GM03348 (cell line): ENCODE measurements around the gene SPDYE3.
"Not testable (repeated sequence)": the region's sequence is repeated elsewhere in the genome, so short reads cannot be mapped to it uniquely, and the experiment has no call there.

Experiments used
- DNase-seq: peaks from one replicate; pipeline ENCODE4 v3.0.0; 2012; ENCODE audit warnings: low spot score

Gene SPDYE3

GRCh38 chr7:100288258-100288657, 19.2 kb upstream of the SPDYE3 start:
- not testable (repeated sequence) for DNase-seq

- not testable (repeated sequence) for DNase-seq
Measured at GRCh38 chr7:100292162-100292561, 15.3 kb upstream of the SPDYE3 start.

- DNase-seq = not testable (repeated sequence)
Measured at GRCh38 chr7:100295269-100295668, 12.2 kb upstream of the SPDYE3 start.

- DNase-seq = not testable (repeated sequence)
Measured at GRCh38 chr7:100297852-100298631, 9.5 kb upstream of the SPDYE3 start.

GRCh38 chr7:100298632-100298895, 8.9 kb upstream of the SPDYE3 start:
- not testable (repeated sequence) for DNase-seq

- not testable (repeated sequence) for DNase-seq
Measured at GRCh38 chr7:100304526-100304925, 3.0 kb upstream of the SPDYE3 start.

GRCh38 chr7:100318329-100318728, 10.8 kb downstream of the SPDYE3 start:
- not testable (repeated sequence) for DNase-seq

- DNase-seq = not testable (repeated sequence)
Measured at GRCh38 chr7:100321648-100322047, 14.1 kb downstream of the SPDYE3 start.

- not testable (repeated sequence) for DNase-seq
Measured at GRCh38 chr7:100324194-100324593, 16.7 kb downstream of the SPDYE3 start.

- DNase-seq = not testable (repeated sequence)
Measured at GRCh38 chr7:100325671-100326070, 18.2 kb downstream of the SPDYE3 start.

GRCh38 chr7:100326914-100327313, 19.4 kb downstream of the SPDYE3 start:
- DNase-seq = not testable (repeated sequence)

- DNase-seq = peak; percentile 90
Measured at GRCh38 chr7:100335566-100336466, 28.3 kb downstream of the SPDYE3 start.

- not testable (repeated sequence) for DNase-seq
Measured at GRCh38 chr7:100338083-100338696, 30.7 kb downstream of the SPDYE3 start.

GRCh38 chr7:100341286-100341685, 33.8 kb downstream of the SPDYE3 start:
- not testable (repeated sequence) for DNase-seq

GRCh38 chr7:100342765-100343164, 35.3 kb downstream of the SPDYE3 start:
- DNase-seq = no peak

GRCh38 chr7:100344124-100344559, 36.6 kb downstream of the SPDYE3 start:
- DNase-seq = not testable (repeated sequence)

GRCh38 chr7:100344560-100345287, 37.2 kb downstream of the SPDYE3 start:
- not testable (repeated sequence) for DNase-seq

GRCh38 chr7:100345288-100345672, 37.8 kb downstream of the SPDYE3 start:
- not testable (repeated sequence) for DNase-seq

GRCh38 chr7:100346921-100347320, 39.4 kb downstream of the SPDYE3 start:
- DNase-seq = no peak

- DNase-seq = no peak
Measured at GRCh38 chr7:100348805-100349204, 41.3 kb downstream of the SPDYE3 start.

GRCh38 chr7:100349757-100350156, 42.3 kb downstream of the SPDYE3 start:
- DNase-seq = no peak

GRCh38 chr7:100351657-100352058, 44.2 kb downstream of the SPDYE3 start:
- DNase-seq = no peak
